HepG2 (cell line): ENCODE data around the gene TUBB. TPM values are rescaled to one million over a fixed set of nuclear protein-coding genes. Genes with fewer than 3 reads are reported as not detected.

Experiments used
- ATF7 ChIP-seq, 2 experiments: fragments of 450-650 bp in 1 of 2; sonication (generic) in 1 of 2; formaldehyde crosslinking in 1 of 2; IDR thresholded peaks; 2 replicates each; pipeline versions ENCODE4 v1.4.0 to v1.6.1; 2016 to 2020; ENCODE audit warnings: antibody characterized with exemption in 1 of 2, mild to moderate bottlenecking in 1 of 2, missing genetic modification reagents in 1 of 2
- BCL3 ChIP-seq: sonication (generic); formaldehyde crosslinking; IDR thresholded peaks from 2 replicates; pipeline ENCODE4 v1.5.1; 2020; ENCODE audit warnings: mild to moderate bottlenecking, missing genetic modification reagents, moderate library complexity
- BRF2 ChIP-seq: sonication (generic); formaldehyde crosslinking; IDR thresholded peaks from 2 replicates; pipeline ENCODE4 v1.8.1; 2022; ENCODE audit warnings: mild to moderate bottlenecking, missing genetic modification reagents
- CEBPG ChIP-seq: IDR thresholded peaks from 2 replicates; pipeline ENCODE4 v1.6.1; 2016
- CREBL2 ChIP-seq: sonication (generic); formaldehyde crosslinking; IDR thresholded peaks from 2 replicates; pipeline ENCODE4 v1.8.1; 2023; ENCODE audit warnings: missing genetic modification reagents, mild to moderate bottlenecking, borderline replicate concordance
- FOXA3 ChIP-seq: IDR thresholded peaks from 2 replicates; pipeline ENCODE4 v1.6.1; 2016; ENCODE audit warnings: missing genetic modification reagents, missing compliant biosample characterization
- HNF4G ChIP-seq, 2 experiments: sonication (generic) in 1 of 2; formaldehyde crosslinking in 1 of 2; IDR thresholded peaks; 2 replicates each; pipeline versions ENCODE4 v1.4.0 to v1.6.1; 2011 to 2020; ENCODE audit warnings: borderline replicate concordance in 2 of 2, low read depth in 2 of 2, mild to moderate bottlenecking in 2 of 2, low read length in 1 of 2, missing genetic modification reagents in 1 of 2, moderate library complexity in 1 of 2
- MTA3 ChIP-seq: sonication (generic); formaldehyde crosslinking; IDR thresholded peaks from 2 replicates; pipeline ENCODE4 v1.4.0; 2020; ENCODE audit warnings: missing genetic modification reagents
- SETDB1 ChIP-seq: sonication (generic); formaldehyde crosslinking; IDR thresholded peaks from 2 replicates; pipeline ENCODE4 v1.5.1; 2020; ENCODE audit warnings: missing genetic modification reagents, mild to moderate bottlenecking, borderline replicate concordance
- TEF ChIP-seq: sonication (generic); formaldehyde crosslinking; IDR thresholded peaks from 2 replicates; pipeline ENCODE4 v1.5.0; 2020; ENCODE audit warnings: missing genetic modification reagents
- YEATS4 ChIP-seq: sonication (generic); formaldehyde crosslinking; IDR thresholded peaks from 2 replicates; pipeline ENCODE4 v1.4.0; 2020; ENCODE audit warnings: missing genetic modification reagents, borderline replicate concordance
- ZNF10 ChIP-seq: sonication (generic); formaldehyde crosslinking; IDR thresholded peaks from 2 replicates; pipeline ENCODE4 v1.4.0; 2020; ENCODE audit warnings: mild to moderate bottlenecking, low read depth, missing genetic modification reagents, borderline replicate concordance
- ZNF101 ChIP-seq: sonication (generic); formaldehyde crosslinking; IDR thresholded peaks from 2 replicates; pipeline ENCODE4 v1.4.0; 2020; ENCODE audit warnings: mild to moderate bottlenecking, low read depth, missing genetic modification reagents, borderline replicate concordance
- ZNF143 ChIP-seq: sonication (generic); formaldehyde crosslinking; IDR thresholded peaks from 2 replicates; pipeline ENCODE4 v1.4.0; 2020; ENCODE audit warnings: missing genetic modification reagents
- ZNF263 ChIP-seq: sonication (generic); formaldehyde crosslinking; IDR thresholded peaks from 2 replicates; pipeline ENCODE4 v1.4.0; 2020; ENCODE audit warnings: missing genetic modification reagents
- polyA plus RNA-seq, 8 experiments: library from polyadenylated mRNA; depleted of rRNA in 3 of 8; stranded (reverse) in 7 of 8; unstranded in 1 of 8; fragments of >200 nt; fragmentation: Illumina TruSeq in 4 of 8; extraction: Trizol in 4 of 8; gene quantifications; 2 replicates each; pipeline versions ENCODE4 v1.2.1 to v1.2.3, GENCODE V29; 2011 to 2016; ENCODE audit warnings: low read depth in 4 of 8, missing spikeins in 1 of 8, mixed read lengths in 1 of 8; ENCODE audit not compliant: insufficient read depth in 1 of 8
- total RNA-seq, 5 experiments: library from RNA; depleted of rRNA; stranded (reverse); fragments of >200 nt; fragmentation: Illumina TruSeq; extraction: Trizol; gene quantifications; 2 replicates each; pipeline ENCODE4 v1.2.3, GENCODE V29; 2016; ENCODE audit warnings: low read depth in 1 of 5
- TF ChIP-seq, protein P1 (sequence below): sonication (generic); formaldehyde crosslinking; IDR thresholded peaks from 2 replicates; pipeline ENCODE4 v1.4.0; 2020; ENCODE audit warnings: missing genetic modification reagents, mild to moderate bottlenecking, borderline replicate concordance
- TF ChIP-seq, protein P2 (sequence below): sonication (generic); formaldehyde crosslinking; IDR thresholded peaks from 2 replicates; pipeline ENCODE4 v1.4.0; 2020; ENCODE audit warnings: missing genetic modification reagents
- TF ChIP-seq, protein P3 (sequence below): sonication (generic); formaldehyde crosslinking; IDR thresholded peaks from 2 replicates; pipeline ENCODE4 v1.4.0; 2020; ENCODE audit warnings: mild to moderate bottlenecking, low read depth, missing genetic modification reagents

Gene TUBB
- total and polyA plus RNA-seq, 2 of the 13 experiments (the other 11 are each of a cell fraction or from before 2014, with no cell fraction given), result 911 to 1,163 TPM

DNA sequence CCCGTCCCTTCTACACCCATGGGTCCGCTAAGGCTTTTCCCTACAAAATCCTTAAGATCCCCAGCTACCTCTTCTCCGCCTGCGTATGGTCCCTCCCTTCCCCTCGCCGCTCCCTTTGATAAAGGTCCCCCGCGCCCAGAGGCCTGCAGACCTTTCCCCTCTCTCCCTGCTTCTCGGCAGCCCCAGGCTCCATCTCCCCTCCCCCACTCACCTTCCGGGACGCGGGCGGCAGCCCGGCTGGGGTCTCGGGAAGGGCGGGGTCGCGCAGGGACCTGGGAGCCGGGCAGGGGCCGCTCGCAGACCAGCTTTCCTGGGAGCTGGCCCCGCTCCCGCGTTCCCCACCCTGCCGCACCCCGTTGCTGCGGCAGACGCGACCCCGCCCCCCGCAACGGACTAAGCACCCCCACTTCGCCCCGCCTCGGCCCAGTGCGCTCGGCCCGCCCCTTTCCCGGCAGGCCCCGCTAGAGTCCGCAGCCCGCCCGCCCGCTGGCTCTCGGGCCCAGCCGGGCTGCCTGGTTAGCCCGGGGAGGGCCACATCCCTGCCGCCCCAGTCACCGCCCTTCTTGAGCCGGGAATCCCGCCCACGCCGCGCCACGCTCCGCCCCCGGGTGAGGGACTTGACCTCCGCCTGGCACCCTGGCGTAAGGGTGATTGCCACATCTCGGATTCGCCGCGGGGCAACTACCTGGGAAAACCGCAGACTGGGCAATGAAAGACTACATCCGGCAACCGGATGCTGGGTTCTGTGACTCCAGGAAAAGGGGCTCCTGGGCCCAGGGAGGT lies 22.4 kb downstream of the TUBB start, which contains the start of gene FLOT1 (continued):
- TF ChIP-seq, protein P1, sequence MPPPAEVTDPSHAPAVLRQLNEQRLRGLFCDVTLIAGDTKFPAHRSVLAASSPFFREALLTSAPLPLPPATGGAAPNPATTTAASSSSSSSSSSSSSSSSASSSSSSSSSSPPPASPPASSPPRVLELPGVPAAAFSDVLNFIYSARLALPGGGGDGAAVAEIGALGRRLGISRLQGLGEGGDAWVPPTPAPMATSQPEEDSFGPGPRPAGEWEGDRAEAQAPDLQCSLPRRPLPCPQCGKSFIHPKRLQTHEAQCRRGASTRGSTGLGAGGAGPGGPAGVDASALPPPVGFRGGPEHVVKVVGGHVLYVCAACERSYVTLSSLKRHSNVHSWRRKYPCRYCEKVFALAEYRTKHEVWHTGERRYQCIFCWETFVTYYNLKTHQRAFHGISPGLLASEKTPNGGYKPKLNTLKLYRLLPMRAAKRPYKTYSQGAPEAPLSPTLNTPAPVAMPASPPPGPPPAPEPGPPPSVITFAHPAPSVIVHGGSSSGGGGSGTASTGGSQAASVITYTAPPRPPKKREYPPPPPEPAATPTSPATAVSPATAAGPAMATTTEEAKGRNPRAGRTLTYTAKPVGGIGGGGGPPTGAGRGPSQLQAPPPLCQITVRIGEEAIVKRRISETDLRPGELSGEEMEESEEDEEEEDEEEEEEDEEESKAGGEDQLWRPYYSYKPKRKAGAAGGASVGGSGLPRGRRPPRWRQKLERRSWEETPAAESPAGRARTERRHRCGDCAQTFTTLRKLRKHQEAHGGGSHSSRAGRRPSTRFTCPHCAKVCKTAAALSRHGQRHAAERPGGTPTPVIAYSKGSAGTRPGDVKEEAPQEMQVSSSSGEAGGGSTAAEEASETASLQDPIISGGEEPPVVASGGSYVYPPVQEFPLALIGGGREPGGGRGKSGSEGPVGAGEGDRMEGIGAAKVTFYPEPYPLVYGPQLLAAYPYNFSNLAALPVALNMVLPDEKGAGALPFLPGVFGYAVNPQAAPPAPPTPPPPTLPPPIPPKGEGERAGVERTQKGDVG, result peak; percentile 82
- TF ChIP-seq MTA3 (CRISPR knock-in tag), result no peak
- no peak for TF ChIP-seq ZNF263 (CRISPR knock-in tag)
- peak; percentile 20; the same call in 1 of the 2 replicates for TF ChIP-seq CREBL2 (CRISPR knock-in tag)
- TF ChIP-seq, protein P2, sequence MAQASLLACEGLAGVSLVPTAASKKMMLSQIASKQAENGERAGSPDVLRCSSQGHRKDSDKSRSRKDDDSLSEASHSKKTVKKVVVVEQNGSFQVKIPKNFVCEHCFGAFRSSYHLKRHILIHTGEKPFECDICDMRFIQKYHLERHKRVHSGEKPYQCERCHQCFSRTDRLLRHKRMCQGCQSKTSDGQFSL, result peak; percentile 82; the same call in 1 of the 2 replicates
- peak; percentile 95; the same call in 1 of the 2 replicates for TF ChIP-seq BCL3
- TF ChIP-seq ZNF101 (CRISPR knock-in tag), result peak; percentile 54; the same call in 1 of the 2 replicates
- no peak for TF ChIP-seq ATF7 (IDR thresholded peaks at IDR 0.05)
- TF ChIP-seq ATF7 (CRISPR knock-in tag; IDR thresholded peaks at IDR 0.05), result no peak; the same call in 1 of the 2 replicates
- peak; percentile 83 for TF ChIP-seq ZNF143 (CRISPR knock-in tag)
- TF ChIP-seq HNF4G (IDR thresholded peaks at IDR 0.05; ENCODE audit: borderline replicate concordance, low read depth, low read length), result no peak
- TF ChIP-seq HNF4G (CRISPR knock-in tag; IDR thresholded peaks at IDR 0.05; ENCODE audit: borderline replicate concordance, low read depth), result peak; percentile 62
- TF ChIP-seq, protein P3, sequence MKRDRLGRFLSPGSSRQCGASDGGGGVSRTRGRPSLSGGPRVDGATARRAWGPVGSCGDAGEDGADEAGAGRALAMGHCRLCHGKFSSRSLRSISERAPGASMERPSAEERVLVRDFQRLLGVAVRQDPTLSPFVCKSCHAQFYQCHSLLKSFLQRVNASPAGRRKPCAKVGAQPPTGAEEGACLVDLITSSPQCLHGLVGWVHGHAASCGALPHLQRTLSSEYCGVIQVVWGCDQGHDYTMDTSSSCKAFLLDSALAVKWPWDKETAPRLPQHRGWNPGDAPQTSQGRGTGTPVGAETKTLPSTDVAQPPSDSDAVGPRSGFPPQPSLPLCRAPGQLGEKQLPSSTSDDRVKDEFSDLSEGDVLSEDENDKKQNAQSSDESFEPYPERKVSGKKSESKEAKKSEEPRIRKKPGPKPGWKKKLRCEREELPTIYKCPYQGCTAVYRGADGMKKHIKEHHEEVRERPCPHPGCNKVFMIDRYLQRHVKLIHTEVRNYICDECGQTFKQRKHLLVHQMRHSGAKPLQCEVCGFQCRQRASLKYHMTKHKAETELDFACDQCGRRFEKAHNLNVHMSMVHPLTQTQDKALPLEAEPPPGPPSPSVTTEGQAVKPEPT (CRISPR knock-in tag), result peak; percentile 86
- TF ChIP-seq FOXA3 (CRISPR knock-in tag), result peak; percentile 76
- peak; percentile 58 for TF ChIP-seq TEF (CRISPR knock-in tag)
- no peak for TF ChIP-seq SETDB1 (CRISPR knock-in tag)
- TF ChIP-seq YEATS4, result peak; percentile 71; the same call in 1 of the 2 replicates
- TF ChIP-seq CEBPG (CRISPR knock-in tag), result peak; percentile 96
- TF ChIP-seq ZNF10 (CRISPR knock-in tag), result no peak
- peak; percentile 64 for TF ChIP-seq BRF2 (CRISPR knock-in tag)
